ENCODE data around the gene CRLF3.
"Not testable (repeated sequence)": the region's sequence is repeated elsewhere in the genome, so short reads cannot be mapped to it uniquely, and the experiment has no call there.

CRLF3 gene

GRCh38 chr17:30794372-30794771, 30.1 kb downstream of the CRLF3 start:
- FAIRE-seq (no peak), DNase-seq (ENCODE audit: insufficient read length, low spot score) (no peak)
- TF ChIP-seq CTCF (IDR thresholded peaks at IDR 0.05; ENCODE audit: insufficient read depth, missing control alignments) = no peak

- DNase-seq (ENCODE audit: insufficient read length, low spot score) (no peak), FAIRE-seq (no peak)
- TF ChIP-seq CTCF (IDR thresholded peaks at IDR 0.05; ENCODE audit: insufficient read depth, missing control alignments) = no peak
Measured at GRCh38 chr17:30793282-30793977, 31.1 kb downstream of the CRLF3 start.

- no peak for TF ChIP-seq CTCF (IDR thresholded peaks at IDR 0.05; ENCODE audit: insufficient read depth, missing control alignments)
- DNase-seq (ENCODE audit: insufficient read length, low spot score) = no peak
- no peak for FAIRE-seq
Measured at GRCh38 chr17:30790279-30790678, 34.2 kb downstream of the CRLF3 start.

- DNase-seq (ENCODE audit: insufficient read length, low spot score) = no peak
- FAIRE-seq = no peak
- no peak for TF ChIP-seq CTCF (IDR thresholded peaks at IDR 0.05; ENCODE audit: insufficient read depth, missing control alignments)
Measured at GRCh38 chr17:30788918-30789317, 35.6 kb downstream of the CRLF3 start.

GRCh38 chr17:30782206-30782605, 42.3 kb downstream of the CRLF3 start:
- DNase-seq (ENCODE audit: insufficient read length, low spot score) = no peak
- no peak for FAIRE-seq
- no peak for TF ChIP-seq CTCF (IDR thresholded peaks at IDR 0.05; ENCODE audit: insufficient read depth, missing control alignments)

- TF ChIP-seq CTCF (IDR thresholded peaks at IDR 0.05; ENCODE audit: insufficient read depth, missing control alignments) = no peak
- FAIRE-seq = no peak
- no peak for DNase-seq (ENCODE audit: insufficient read length, low spot score)
Measured at GRCh38 chr17:30780343-30780742, 44.1 kb downstream of the CRLF3 start.

- not testable (repeated sequence) for FAIRE-seq; DNase-seq (ENCODE audit: insufficient read length, low spot score)
Measured at GRCh38 chr17:30768771-30769170, 55.7 kb downstream of the CRLF3 start.

- FAIRE-seq; DNase-seq (ENCODE audit: insufficient read length, low spot score): not testable (repeated sequence)
Measured at GRCh38 chr17:30767641-30768404, 56.7 kb downstream of the CRLF3 start.

Data from D721Med (cell line).